Stomach (tissue), 4 donors: ENCODE data around the gene SELENOO.

ENCODE experiments used
- EP300 ChIP-seq: sonication (generic); formaldehyde crosslinking; IDR thresholded peaks from one replicate; pipeline ENCODE4 v1.6.1; 2017; ENCODE audit warnings: antibody characterized with exemption
- POLR2A ChIP-seq, 4 donors: fragments of 450-650 bp; IDR thresholded peaks; one replicate each; pipeline ENCODE4 v1.6.1; 2016; ENCODE audit warnings: antibody characterized with exemption in 4 of 4, control low read depth in 2 of 4, mild to moderate bottlenecking in 1 of 4, moderate library complexity in 1 of 4
- TF ChIP-seq, protein P1 (sequence below), 7 experiments: fragments of 450-650 bp in 4 of 7; fragments of 200-600 bp in 3 of 7; sonication (generic) in 3 of 7; IDR thresholded peaks; one replicate each; pipeline ENCODE4 v1.5.1; 2016 to 2019; ENCODE audit warnings: antibody characterized with exemption in 7 of 7, control low read depth in 2 of 7, mild to moderate bottlenecking in 1 of 7

- TF ChIP-seq, protein P1, sequence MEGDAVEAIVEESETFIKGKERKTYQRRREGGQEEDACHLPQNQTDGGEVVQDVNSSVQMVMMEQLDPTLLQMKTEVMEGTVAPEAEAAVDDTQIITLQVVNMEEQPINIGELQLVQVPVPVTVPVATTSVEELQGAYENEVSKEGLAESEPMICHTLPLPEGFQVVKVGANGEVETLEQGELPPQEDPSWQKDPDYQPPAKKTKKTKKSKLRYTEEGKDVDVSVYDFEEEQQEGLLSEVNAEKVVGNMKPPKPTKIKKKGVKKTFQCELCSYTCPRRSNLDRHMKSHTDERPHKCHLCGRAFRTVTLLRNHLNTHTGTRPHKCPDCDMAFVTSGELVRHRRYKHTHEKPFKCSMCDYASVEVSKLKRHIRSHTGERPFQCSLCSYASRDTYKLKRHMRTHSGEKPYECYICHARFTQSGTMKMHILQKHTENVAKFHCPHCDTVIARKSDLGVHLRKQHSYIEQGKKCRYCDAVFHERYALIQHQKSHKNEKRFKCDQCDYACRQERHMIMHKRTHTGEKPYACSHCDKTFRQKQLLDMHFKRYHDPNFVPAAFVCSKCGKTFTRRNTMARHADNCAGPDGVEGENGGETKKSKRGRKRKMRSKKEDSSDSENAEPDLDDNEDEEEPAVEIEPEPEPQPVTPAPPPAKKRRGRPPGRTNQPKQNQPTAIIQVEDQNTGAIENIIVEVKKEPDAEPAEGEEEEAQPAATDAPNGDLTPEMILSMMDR (IDR thresholded peaks at IDR 0.05) = peak in 3 of 7 experiments; percentile 15 to 24 (median 18)
- no peak for TF ChIP-seq EP300
- TF ChIP-seq POLR2A (IDR thresholded peaks at IDR 0.05) = no peak
Observed at GRCh38 chr22:50236731-50237409, 36.1 kb downstream of the SELENOO start.
